HCT116 (cell line): ENCODE measurements around the gene CXXC1.

ENCODE experiments used
- CEBPB ChIP-seq: IDR thresholded peaks from 2 replicates; pipeline ENCODE4 v1.6.1; 2012; ENCODE audit warnings: low read depth
- CTCF ChIP-seq, 3 experiments: fragments of 200-600 bp in 1 of 3; sonication (generic) in 1 of 3; IDR thresholded peaks in 2 of 3; conservative IDR thresholded peaks in 1 of 3; 2 replicates each; pipeline ENCODE4 v1.5.1; 2012 to 2017; ENCODE audit warnings: low read depth in 2 of 3, low read length in 2 of 3, antibody characterized with exemption in 1 of 3, borderline replicate concordance in 1 of 3, control low read depth in 1 of 3, mild to moderate bottlenecking in 1 of 3, mixed read lengths in 1 of 3, mixed run types in 1 of 3, moderate library complexity in 1 of 3; ENCODE audit not compliant: insufficient read depth in 1 of 3
- EZH2 ChIP-seq: fragments of 200-600 bp; sonication (generic); IDR thresholded peaks from 2 replicates; pipeline ENCODE4 v1.6.1; 2017; ENCODE audit warnings: antibody characterized with exemption, mixed run types
- JUND ChIP-seq: IDR thresholded peaks from 2 replicates; pipeline ENCODE4 v1.6.1; 2012
- MAX ChIP-seq: IDR thresholded peaks from 2 replicates; pipeline ENCODE4 v1.6.1; 2012
- POLR2A ChIP-seq: IDR thresholded peaks from 2 replicates; pipeline ENCODE4 v1.7.0; 2011; ENCODE audit warnings: borderline replicate concordance; ENCODE audit not compliant: insufficient read depth, insufficient read length; ENCODE audit errors: extremely low read depth
- POLR2AphosphoS5 ChIP-seq: IDR thresholded peaks from 2 replicates; pipeline ENCODE4 v1.6.1; 2011; ENCODE audit warnings: mild to moderate bottlenecking, low read depth, low read length, moderate library complexity
- ZNF274 ChIP-seq: fragments of 200-500 bp; sonication (Bioruptor generic); IDR thresholded peaks from 2 replicates; pipeline ENCODE4 v1.6.1; 2014; ENCODE audit warnings: mild to moderate bottlenecking, low read depth, low read length, inconsistent platforms

- TF ChIP-seq CTCF (IDR thresholded peaks at IDR 0.05 in 2 of 3, conservative IDR thresholded peaks at IDR 0.05 in 1 of 3; ENCODE audit: borderline replicate concordance in 1 of 3, insufficient read depth in 1 of 3, low read depth in 2 of 3, low read length in 2 of 3): no peak
- no peak for TF ChIP-seq POLR2A
- TF ChIP-seq POLR2AphosphoS5: no peak
- no peak for TF ChIP-seq MAX
- TF ChIP-seq CEBPB: no peak
- no peak for TF ChIP-seq EZH2
- TF ChIP-seq JUND: no peak
- no peak for TF ChIP-seq ZNF274
These were observed 14.1 kb downstream of the CXXC1 start for GRCh38 chr18:50273203-50274043.
